ENCODE results near the gene RALGAPA1. TPM values are rescaled to one million over a fixed set of nuclear protein-coding genes. Genes with fewer than 3 reads are reported as not detected.

Gene RALGAPA1
- total and polyA plus RNA-seq, 2 experiments from 2014 or later, result 19.2 to 41.6 TPM

DNA sequence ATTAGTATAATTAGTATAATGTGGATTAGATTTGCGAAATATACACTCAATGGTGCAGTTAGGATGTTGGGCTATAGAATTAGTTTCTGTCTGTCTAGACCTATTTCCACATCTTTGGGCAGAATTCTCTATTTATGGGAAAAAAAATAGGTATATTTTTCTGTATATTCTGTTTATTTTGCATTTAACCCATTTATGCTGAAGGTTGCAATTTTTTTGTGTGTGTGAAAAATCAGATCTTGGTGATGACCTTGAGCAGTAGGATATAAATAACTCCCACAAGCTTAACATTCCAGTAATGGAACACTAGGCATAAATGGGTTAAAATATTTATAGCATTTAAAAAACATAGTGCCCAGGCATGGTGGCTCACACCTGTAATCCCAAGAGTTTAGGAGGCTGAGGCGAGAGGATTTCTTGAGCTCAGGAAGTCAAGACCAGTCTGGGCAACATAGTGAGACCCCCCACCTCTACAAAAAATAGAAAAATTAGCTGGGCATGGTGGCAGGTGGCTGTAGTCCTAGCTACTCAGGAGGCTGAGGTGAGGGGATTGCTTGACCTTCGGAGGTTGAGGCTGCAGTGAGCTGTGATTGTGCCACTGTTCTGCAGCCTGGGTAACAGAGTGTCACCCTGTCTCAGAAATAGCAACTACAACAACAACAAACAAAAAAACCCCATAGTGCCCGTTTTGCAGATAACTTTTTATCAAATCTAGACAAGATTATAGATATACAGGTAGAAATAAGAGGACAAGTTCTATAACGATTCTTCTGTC lies 26.3 kb upstream of the RALGAPA1 start:
- Histone ChIP-seq H4K20me1 (ENCODE audit: insufficient read depth, poor library complexity, severe bottlenecking) (no peaks in the 10 kb centered on the region), H3K4me2 (no peak overlapping the region), H3K4me3 (no peak overlapping the region), H3K27me3 (no peaks in the 10 kb centered on the region), H2AFZ (no peak overlapping the region), H3K27ac (no peak overlapping the region), H3K9me3 (ENCODE audit: low read depth) (no peaks in the 10 kb centered on the region), H3K4me1 (ENCODE audit: insufficient read depth) (no peaks in the 10 kb centered on the region), H3K36me3 (replicated peaks; ENCODE audit: insufficient read depth, low read depth) (no peaks in the 10 kb centered on the region), H3K9me2 (replicated peaks; ENCODE audit: insufficient read depth) (no peaks in the 10 kb centered on the region), H3K79me2 (peaks cover 3% of the 10 kb centered on the region)
- no peak for DNase-seq (ENCODE audit: low spot score)
- WGBS (ENCODE audit: low lambda C conversion rate, missing lambda C conversion rate), result 93% methylated on average over 5 of the region's 5 CpGs
- TF ChIP-seq, protein P1, sequence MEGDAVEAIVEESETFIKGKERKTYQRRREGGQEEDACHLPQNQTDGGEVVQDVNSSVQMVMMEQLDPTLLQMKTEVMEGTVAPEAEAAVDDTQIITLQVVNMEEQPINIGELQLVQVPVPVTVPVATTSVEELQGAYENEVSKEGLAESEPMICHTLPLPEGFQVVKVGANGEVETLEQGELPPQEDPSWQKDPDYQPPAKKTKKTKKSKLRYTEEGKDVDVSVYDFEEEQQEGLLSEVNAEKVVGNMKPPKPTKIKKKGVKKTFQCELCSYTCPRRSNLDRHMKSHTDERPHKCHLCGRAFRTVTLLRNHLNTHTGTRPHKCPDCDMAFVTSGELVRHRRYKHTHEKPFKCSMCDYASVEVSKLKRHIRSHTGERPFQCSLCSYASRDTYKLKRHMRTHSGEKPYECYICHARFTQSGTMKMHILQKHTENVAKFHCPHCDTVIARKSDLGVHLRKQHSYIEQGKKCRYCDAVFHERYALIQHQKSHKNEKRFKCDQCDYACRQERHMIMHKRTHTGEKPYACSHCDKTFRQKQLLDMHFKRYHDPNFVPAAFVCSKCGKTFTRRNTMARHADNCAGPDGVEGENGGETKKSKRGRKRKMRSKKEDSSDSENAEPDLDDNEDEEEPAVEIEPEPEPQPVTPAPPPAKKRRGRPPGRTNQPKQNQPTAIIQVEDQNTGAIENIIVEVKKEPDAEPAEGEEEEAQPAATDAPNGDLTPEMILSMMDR (IDR thresholded peaks at IDR 0.05; ENCODE audit: poor library complexity), result no peak
- TF ChIP-seq EZH2 (IDR thresholded peaks at IDR 0.05; ENCODE audit: borderline replicate concordance) (no peak), EZH2phosphoT487 (IDR thresholded peaks at IDR 0.05; ENCODE audit: low read depth, severe bottlenecking, unreplicated experiment) (no peak)

GRCh38 chr14:35829449-35829848 lies 20.4 kb upstream of the RALGAPA1 start:
- H3K4me2 ChIP-seq, result no peak overlapping the region
- DNase-seq (ENCODE audit: low spot score), result no peak
- 84% methylated on average over 1 of the region's 1 CpG for WGBS (ENCODE audit: low lambda C conversion rate, missing lambda C conversion rate)
- no peaks in the 10 kb centered on the region for H3K9me3 ChIP-seq (ENCODE audit: low read depth)
- TF ChIP-seq EZH2 (IDR thresholded peaks at IDR 0.05; ENCODE audit: borderline replicate concordance), result no peak
- no peak for TF ChIP-seq EZH2phosphoT487 (IDR thresholded peaks at IDR 0.05; ENCODE audit: low read depth, severe bottlenecking, unreplicated experiment)
- TF ChIP-seq, protein P1 (IDR thresholded peaks at IDR 0.05; ENCODE audit: poor library complexity), result no peak
- no peaks in the 10 kb centered on the region for H3K9me2 ChIP-seq (replicated peaks; ENCODE audit: insufficient read depth)
- H3K36me3 ChIP-seq (replicated peaks; ENCODE audit: insufficient read depth, low read depth), result no peaks in the 10 kb centered on the region
- no peaks in the 10 kb centered on the region for H3K27me3 ChIP-seq
- no peak overlapping the region for H2AFZ ChIP-seq
- no peaks in the 10 kb centered on the region for H4K20me1 ChIP-seq (ENCODE audit: insufficient read depth, poor library complexity, severe bottlenecking)
- H3K4me1 ChIP-seq (ENCODE audit: insufficient read depth), result no peaks in the 10 kb centered on the region
- H3K79me2 ChIP-seq, result peaks cover 32% of the 10 kb centered on the region
- H3K27ac ChIP-seq, result no peak overlapping the region
- H3K4me3 ChIP-seq, result no peak overlapping the region

GRCh38 chr14:35827678-35828472 lies 18.8 kb upstream of the RALGAPA1 start:
- no peak overlapping the region for H3K27ac ChIP-seq

More at GRCh38 chr14:35827678-35828472, 18.8 kb upstream of the RALGAPA1 start:
- 93% methylated on average over 11 of the region's 11 CpGs for WGBS (ENCODE audit: low lambda C conversion rate, missing lambda C conversion rate)
- no peak for TF ChIP-seq EZH2phosphoT487 (IDR thresholded peaks at IDR 0.05; ENCODE audit: low read depth, severe bottlenecking, unreplicated experiment)
- TF ChIP-seq, protein P1 (IDR thresholded peaks at IDR 0.05; ENCODE audit: poor library complexity), result no peak
- TF ChIP-seq EZH2 (IDR thresholded peaks at IDR 0.05; ENCODE audit: borderline replicate concordance), result no peak
- H3K9me2 ChIP-seq (replicated peaks; ENCODE audit: insufficient read depth), result no peaks in the 10 kb centered on the region
- DNase-seq (ENCODE audit: low spot score), result no peak
- H3K4me1 ChIP-seq (ENCODE audit: insufficient read depth), result no peaks in the 10 kb centered on the region
- peak overlapping the region; percentile 85 for H3K4me2 ChIP-seq
- no peaks in the 10 kb centered on the region for H3K27me3 ChIP-seq
- H3K9me3 ChIP-seq (ENCODE audit: low read depth), result no peaks in the 10 kb centered on the region
- H2AFZ ChIP-seq, result no peak overlapping the region
- no peaks in the 10 kb centered on the region for H3K36me3 ChIP-seq (replicated peaks; ENCODE audit: insufficient read depth, low read depth)
- no peaks in the 10 kb centered on the region for H4K20me1 ChIP-seq (ENCODE audit: insufficient read depth, poor library complexity, severe bottlenecking)
- no peak overlapping the region for H3K4me3 ChIP-seq
- peaks cover 32% of the 10 kb centered on the region for H3K79me2 ChIP-seq

All from hepatocyte (in vitro differentiated cells).